HepG2 (cell line): ENCODE measurements around the gene KLHDC4. TPM values are rescaled to one million over a fixed set of nuclear protein-coding genes. Genes with fewer than 3 reads are reported as not detected.
A peak's percentile ranks its signal among the peaks of the same experiment; 100 is the strongest.

Source experiments
- AGO2 ChIP-seq: fragments of 200-400 bp; formaldehyde crosslinking; optimal IDR thresholded peaks from 2 replicates; pipeline ENCODE3; 2017; ENCODE audit warnings: mild to moderate bottlenecking, low read depth, low read length, moderate library complexity
- DNMT1 ChIP-seq: sonication (generic); formaldehyde crosslinking; IDR thresholded peaks from 2 replicates; pipeline ENCODE4 v1.5.1; 2020; ENCODE audit warnings: mild to moderate bottlenecking, missing genetic modification reagents
- KAT7 ChIP-seq: IDR thresholded peaks from 2 replicates; pipeline ENCODE4 v1.6.1; 2018; ENCODE audit warnings: borderline replicate concordance, missing compliant biosample characterization
- MBNL3 ChIP-seq: fragments of 250-450 bp; sonication (Bioruptor Pico); conservative IDR thresholded peaks from 2 replicates; pipeline ENCODE4 v1.8.0; 2022; ENCODE audit warnings: mild to moderate bottlenecking, inconsistent platforms
- TFDP1 ChIP-seq: IDR thresholded peaks from 2 replicates; pipeline ENCODE4 v1.6.1; 2016; ENCODE audit warnings: missing compliant biosample characterization, missing genetic modification reagents, borderline replicate concordance
- ZFP36 ChIP-seq: fragments of 150-350 bp; IDR thresholded peaks from 2 replicates; pipeline ENCODE4 v1.6.1; 2018; ENCODE audit warnings: borderline replicate concordance, low read length, low read depth; ENCODE audit not compliant: partially characterized antibody
- ZFP91 ChIP-seq: sonication (generic); formaldehyde crosslinking; IDR thresholded peaks from 2 replicates; pipeline ENCODE4 v1.9.0; 2022; ENCODE audit warnings: missing genetic modification reagents, mild to moderate bottlenecking, borderline replicate concordance
- ZNF33A ChIP-seq: sonication (generic); formaldehyde crosslinking; IDR thresholded peaks from 2 replicates; pipeline ENCODE4 v1.5.1; 2020; ENCODE audit warnings: missing genetic modification reagents, mild to moderate bottlenecking, moderate library complexity, borderline replicate concordance
- ZNF350 ChIP-seq: sonication (generic); formaldehyde crosslinking; IDR thresholded peaks from 2 replicates; pipeline ENCODE4 v1.4.0; 2020; ENCODE audit warnings: mild to moderate bottlenecking, low read depth, missing genetic modification reagents, borderline replicate concordance
- ZNF407 ChIP-seq: sonication (generic); formaldehyde crosslinking; IDR thresholded peaks from one replicate; pipeline ENCODE4 v1.5.1; 2020; ENCODE audit warnings: mild to moderate bottlenecking, missing genetic modification reagents; ENCODE audit errors: not compliant biosample characterization
- ZNF510 ChIP-seq: sonication (generic); formaldehyde crosslinking; IDR thresholded peaks from 2 replicates; pipeline ENCODE4 v1.4.0; 2020; ENCODE audit warnings: low read depth, mild to moderate bottlenecking, missing genetic modification reagents
- polyA plus RNA-seq, 8 experiments: library from polyadenylated mRNA; depleted of rRNA in 3 of 8; stranded (reverse) in 7 of 8; unstranded in 1 of 8; fragments of >200 nt; fragmentation: Illumina TruSeq in 4 of 8; extraction: Trizol in 4 of 8; gene quantifications; 2 replicates each; pipeline versions ENCODE4 v1.2.1 to v1.2.3, GENCODE V29; 2011 to 2016; ENCODE audit warnings: low read depth in 4 of 8, missing spikeins in 1 of 8, mixed read lengths in 1 of 8; ENCODE audit not compliant: insufficient read depth in 1 of 8
- total RNA-seq, 5 experiments: library from RNA; depleted of rRNA; stranded (reverse); fragments of >200 nt; fragmentation: Illumina TruSeq; extraction: Trizol; gene quantifications; 2 replicates each; pipeline ENCODE4 v1.2.3, GENCODE V29; 2016; ENCODE audit warnings: low read depth in 1 of 5
- TF ChIP-seq, protein P1 (sequence below): sonication (generic); formaldehyde crosslinking; IDR thresholded peaks from 2 replicates; pipeline ENCODE4 v1.9.0; 2021; ENCODE audit warnings: missing genetic modification reagents, borderline replicate concordance

Gene KLHDC4
- total and polyA plus RNA-seq, 2 of the 13 experiments (the other 11 are each of a cell fraction or from before 2014, with no cell fraction given): 18.7 to 31.8 TPM

DNA sequence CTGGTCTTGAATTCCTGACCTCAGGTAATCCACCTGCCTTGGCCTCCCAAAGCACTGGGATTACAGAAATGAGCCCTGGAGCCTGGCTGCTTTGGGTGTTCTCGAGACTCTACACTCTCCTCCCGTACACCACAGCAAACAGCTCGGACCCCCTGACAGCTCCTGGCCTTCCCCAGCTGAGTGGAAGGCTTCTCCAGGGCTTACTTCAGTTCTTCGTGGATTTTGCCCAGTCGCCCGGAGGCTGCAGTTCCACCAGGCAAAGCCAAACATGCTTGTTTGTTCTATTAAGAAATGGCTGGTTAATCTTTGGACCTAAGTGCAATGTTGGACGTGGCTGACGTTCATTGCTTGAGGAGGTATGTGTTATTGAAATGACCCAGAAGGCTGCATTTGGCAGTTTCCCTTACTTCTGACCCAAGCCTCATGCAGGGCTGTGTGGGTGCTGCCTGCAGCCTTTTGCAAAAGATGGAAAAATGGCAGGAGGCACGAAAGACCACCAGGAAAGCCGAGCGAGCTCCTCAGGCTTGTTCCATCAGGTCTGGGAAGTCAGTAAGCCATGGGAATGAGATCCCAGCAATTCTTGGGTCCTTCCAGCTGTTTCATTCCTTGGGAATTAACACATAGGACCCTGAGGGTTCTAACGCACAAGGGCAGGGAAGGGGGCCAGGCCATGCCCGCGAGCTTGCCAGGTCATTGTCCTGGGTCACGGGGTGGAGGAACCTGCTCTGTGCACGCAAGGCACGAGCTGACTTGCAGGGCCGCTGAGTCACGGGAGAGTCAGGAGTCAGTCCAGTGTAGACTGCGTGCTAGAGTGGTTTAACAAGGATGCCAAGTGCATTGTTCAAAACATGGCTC is 23.9 kb upstream of the KLHDC4 start (continued):
- TF ChIP-seq ZFP91 (CRISPR knock-in tag) (peak; percentile 66; the same call in 1 of the 2 replicates), ZNF350 (CRISPR knock-in tag) (peak; percentile 90; the same call in 1 of the 2 replicates), MBNL3 (CRISPR knock-in tag) (no peak), ZNF33A (CRISPR knock-in tag) (peak; percentile 49; the same call in 1 of the 2 replicates), TFDP1 (no peak; the same call in 1 of the 2 replicates), DNMT1 (no peak), ZFP36 (no peak), KAT7 (CRISPR knock-in tag) (peak; percentile 66), ZNF510 (CRISPR knock-in tag) (no peak), AGO2 (no peak), ZNF407 (CRISPR knock-in tag) (no peak)
- TF ChIP-seq, protein P1, sequence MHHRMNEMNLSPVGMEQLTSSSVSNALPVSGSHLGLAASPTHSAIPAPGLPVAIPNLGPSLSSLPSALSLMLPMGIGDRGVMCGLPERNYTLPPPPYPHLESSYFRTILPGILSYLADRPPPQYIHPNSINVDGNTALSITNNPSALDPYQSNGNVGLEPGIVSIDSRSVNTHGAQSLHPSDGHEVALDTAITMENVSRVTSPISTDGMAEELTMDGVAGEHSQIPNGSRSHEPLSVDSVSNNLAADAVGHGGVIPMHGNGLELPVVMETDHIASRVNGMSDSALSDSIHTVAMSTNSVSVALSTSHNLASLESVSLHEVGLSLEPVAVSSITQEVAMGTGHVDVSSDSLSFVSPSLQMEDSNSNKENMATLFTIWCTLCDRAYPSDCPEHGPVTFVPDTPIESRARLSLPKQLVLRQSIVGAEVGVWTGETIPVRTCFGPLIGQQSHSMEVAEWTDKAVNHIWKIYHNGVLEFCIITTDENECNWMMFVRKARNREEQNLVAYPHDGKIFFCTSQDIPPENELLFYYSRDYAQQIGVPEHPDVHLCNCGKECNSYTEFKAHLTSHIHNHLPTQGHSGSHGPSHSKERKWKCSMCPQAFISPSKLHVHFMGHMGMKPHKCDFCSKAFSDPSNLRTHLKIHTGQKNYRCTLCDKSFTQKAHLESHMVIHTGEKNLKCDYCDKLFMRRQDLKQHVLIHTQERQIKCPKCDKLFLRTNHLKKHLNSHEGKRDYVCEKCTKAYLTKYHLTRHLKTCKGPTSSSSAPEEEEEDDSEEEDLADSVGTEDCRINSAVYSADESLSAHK (CRISPR knock-in tag): no peak
